ENCODE data around the gene ZNG1E. TPM values are rescaled to one million over a fixed set of nuclear protein-coding genes. Genes with fewer than 3 reads are reported as not detected.
"Not testable (repeated sequence)": the region's sequence is repeated elsewhere in the genome, so short reads cannot be mapped to it uniquely, and the experiment has no call there.

The ZNG1E gene
- 33.4 TPM for total RNA-seq

DNA sequence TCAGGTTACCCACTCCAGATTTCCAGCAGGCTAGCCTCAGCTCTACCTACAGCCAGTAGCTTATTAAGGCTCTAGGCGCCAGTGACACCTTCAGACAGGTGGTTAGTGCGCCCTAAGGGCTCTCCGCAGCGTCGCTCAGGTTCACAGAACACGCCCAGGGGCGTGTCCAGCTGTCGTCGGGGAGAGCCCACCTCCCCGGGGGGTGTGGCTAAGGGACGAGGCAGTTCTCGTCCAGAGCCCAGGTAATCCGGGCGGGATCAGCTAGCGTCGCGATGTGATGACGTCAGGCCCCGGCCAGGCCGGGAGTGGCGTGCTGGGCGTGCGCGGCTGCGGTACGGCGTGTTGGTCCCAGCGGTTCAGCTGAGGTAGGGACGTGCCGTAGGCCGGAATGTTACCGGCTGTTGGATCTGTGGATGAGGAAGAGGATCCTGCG, at the start of gene ZNG1E:
ZNG1E (plus strand) TSS at position 340 of the 433 bp plus-strand sequence; CDS start at position 389, 49 bp downstream.
- peak; percentile 77 for DNase-seq (ENCODE audit: low spot score)

DNA sequence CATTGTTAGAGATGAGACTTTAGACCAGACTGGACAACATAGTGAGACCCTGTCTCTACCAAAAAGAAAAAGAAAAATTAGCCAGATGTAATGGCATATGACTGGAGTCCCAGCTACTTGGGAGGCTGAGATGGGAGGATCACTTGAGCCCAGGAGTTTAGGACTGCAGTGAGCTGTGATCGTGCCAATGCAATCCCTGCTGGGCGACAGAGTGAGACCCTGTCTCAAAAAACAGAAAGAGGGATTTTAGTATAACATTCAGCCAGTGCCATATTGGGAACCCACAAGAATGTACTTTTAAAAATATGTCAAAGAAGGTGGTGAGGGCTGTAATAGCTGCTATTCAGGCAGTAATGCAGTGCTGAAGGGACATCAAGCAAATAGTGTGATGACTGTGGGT, 2.1 kb upstream of the ZNG1E start:
- not testable (repeated sequence) for DNase-seq (ENCODE audit: low spot score)

GRCh38 chr9:65675018-65675417, 710 bp upstream of the ZNG1E start:
- not testable (repeated sequence) for DNase-seq (ENCODE audit: low spot score)

DNA sequence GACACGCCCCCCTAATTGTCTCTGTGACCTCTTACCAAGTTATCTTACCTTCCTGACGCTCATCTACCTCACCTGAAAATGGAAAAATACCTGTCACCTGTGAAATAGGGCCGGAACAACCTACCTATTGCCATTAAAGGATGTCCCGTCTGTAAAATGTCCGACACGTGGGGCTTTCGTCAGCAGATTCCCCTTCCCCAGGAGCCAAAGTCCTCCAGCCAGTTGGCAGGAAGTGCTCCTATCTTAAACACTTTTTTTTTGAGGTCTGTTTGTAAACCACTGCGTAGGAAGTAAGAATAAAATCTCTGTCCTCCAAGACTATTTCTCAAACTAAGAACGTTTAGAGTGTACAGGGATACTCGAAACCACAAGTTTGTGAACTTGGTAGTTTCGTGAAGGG, 661 bp downstream of the ZNG1E start:
- peak; percentile 14 for DNase-seq (ENCODE audit: low spot score)

- not testable (repeated sequence) for DNase-seq (ENCODE audit: low spot score)
These were observed 2.8 kb downstream of the ZNG1E start for GRCh38 chr9:65678533-65678932.

DNA sequence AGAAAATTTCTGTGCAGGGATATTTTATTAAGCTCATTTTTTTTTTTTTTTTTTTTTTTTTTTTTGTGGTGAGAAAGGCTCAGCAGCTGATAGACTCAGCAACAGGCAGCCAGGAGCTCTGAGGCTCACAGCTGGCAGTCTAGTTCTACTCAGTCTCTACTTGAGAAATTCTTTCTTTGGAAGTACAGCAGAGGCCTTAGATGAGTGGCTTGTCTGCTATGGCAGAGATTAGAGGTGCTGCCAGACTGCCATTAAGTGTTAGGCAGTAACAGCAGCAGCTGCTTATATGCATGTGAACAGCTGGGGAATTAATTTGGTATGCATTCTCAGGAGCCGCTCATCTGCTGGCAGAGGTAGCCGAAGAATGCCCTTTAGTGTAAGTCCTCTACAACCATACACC, 27.8 kb downstream of the ZNG1E start:
- DNase-seq (ENCODE audit: low spot score): not testable (repeated sequence)

- not testable (repeated sequence) for DNase-seq (ENCODE audit: low spot score)
These were observed 38.7 kb downstream of the ZNG1E start for GRCh38 chr9:65714445-65714844.

GRCh38 chr9:65737096-65737564, 61.4 kb downstream of the ZNG1E start, which contains the start of gene FOXD4L4:
Gene FOXD4L4 (plus strand): TSS chr9:65737146. CDS start chr9:65737146, 0 bp downstream.
- DNase-seq (ENCODE audit: low spot score): not testable (repeated sequence)

DNA sequence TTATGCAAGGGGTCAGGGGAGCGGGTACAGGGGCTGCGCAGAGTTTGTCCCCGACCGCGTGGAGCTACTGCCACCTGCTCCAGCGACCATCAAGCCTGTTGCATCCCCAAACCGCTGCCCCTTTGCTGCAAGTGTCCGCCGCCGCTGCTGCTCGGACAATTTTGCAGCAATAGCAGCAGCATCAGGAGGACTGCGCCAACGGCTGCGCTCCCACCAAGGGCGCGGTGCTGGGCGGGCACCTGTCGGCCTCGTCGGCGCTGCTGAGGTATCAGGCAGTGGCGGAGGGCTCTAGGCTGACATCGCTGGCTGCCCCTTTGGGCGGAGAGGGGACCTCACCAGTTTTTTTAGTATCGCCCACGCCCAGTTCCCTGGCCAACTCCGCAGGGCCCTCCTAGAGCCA, 62.4 kb downstream of the ZNG1E start:
- not testable (repeated sequence) for DNase-seq (ENCODE audit: low spot score)

Other genes with a start within 250 kb of the ZNG1E start
- not detected for gene FOXD4L4, start 61.2 kb downstream of the ZNG1E start, total RNA-seq